Measurements from ENCODE around the gene EYA2.

- TF ChIP-seq, protein P1, sequence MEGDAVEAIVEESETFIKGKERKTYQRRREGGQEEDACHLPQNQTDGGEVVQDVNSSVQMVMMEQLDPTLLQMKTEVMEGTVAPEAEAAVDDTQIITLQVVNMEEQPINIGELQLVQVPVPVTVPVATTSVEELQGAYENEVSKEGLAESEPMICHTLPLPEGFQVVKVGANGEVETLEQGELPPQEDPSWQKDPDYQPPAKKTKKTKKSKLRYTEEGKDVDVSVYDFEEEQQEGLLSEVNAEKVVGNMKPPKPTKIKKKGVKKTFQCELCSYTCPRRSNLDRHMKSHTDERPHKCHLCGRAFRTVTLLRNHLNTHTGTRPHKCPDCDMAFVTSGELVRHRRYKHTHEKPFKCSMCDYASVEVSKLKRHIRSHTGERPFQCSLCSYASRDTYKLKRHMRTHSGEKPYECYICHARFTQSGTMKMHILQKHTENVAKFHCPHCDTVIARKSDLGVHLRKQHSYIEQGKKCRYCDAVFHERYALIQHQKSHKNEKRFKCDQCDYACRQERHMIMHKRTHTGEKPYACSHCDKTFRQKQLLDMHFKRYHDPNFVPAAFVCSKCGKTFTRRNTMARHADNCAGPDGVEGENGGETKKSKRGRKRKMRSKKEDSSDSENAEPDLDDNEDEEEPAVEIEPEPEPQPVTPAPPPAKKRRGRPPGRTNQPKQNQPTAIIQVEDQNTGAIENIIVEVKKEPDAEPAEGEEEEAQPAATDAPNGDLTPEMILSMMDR (IDR thresholded peaks at IDR 0.05): no peak
- TF ChIP-seq POLR2AphosphoS5 (IDR thresholded peaks at IDR 0.05) (no peak), POLR2A (IDR thresholded peaks at IDR 0.05) (no peak), EP300 (IDR thresholded peaks at IDR 0.05) (no peak)
Observed at GRCh38 chr20:47038566-47039560, 144.2 kb downstream of the EYA2 start.

Measured in sigmoid colon (tissue), 4 donors.